Suppressor macrophage (primary cell): ENCODE results near the gene ABHD11.
"Not testable (repeated sequence)": the region's sequence is repeated elsewhere in the genome, so short reads cannot be mapped to it uniquely, and the experiment has no call there.

Experiments used
- DNase-seq, 4 experiments: peaks; one replicate each; pipeline ENCODE4 v3.0.0-alpha.2; 2020 to 2022
- total RNA-seq, 17 experiments: gene quantifications; one replicate each; lab custom pipeline; 2026; ENCODE audit warnings: mixed read lengths in 6 of 17, inconsistent platforms in 3 of 17; lab: John Stamatoyannopoulos, UW

The ABHD11 gene
- 3.1 to 14.7 (median 10.8) reads per million in 17 experiments for total RNA-seq

GRCh38 chr7:73738612-73739386 is at the start of gene ABHD11:
Gene ABHD11 (minus strand): TSS chr7:73738802. CDS start chr7:73738770, 32 bp downstream.
- DNase-seq = peak; percentile 95 to 99 (median 97)

DNA sequence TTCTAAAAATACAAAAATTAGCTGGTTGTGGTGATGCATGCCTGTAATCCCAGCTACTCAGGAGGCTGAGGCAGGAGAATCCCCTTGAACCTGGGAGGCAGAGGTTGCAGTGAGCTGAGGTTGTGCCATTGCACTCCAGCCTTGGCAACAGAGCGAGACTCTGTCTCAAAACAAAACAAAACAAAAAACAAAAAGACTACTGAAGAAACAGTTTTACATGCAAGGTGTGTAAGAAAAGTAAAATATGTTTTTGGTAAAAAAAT is 49.1 kb upstream of the ABHD11 start:
- DNase-seq = not testable (repeated sequence)

- DNase-seq = no peak
These were observed 48.0 kb upstream of the ABHD11 start for GRCh38 chr7:73786588-73786987.

DNA sequence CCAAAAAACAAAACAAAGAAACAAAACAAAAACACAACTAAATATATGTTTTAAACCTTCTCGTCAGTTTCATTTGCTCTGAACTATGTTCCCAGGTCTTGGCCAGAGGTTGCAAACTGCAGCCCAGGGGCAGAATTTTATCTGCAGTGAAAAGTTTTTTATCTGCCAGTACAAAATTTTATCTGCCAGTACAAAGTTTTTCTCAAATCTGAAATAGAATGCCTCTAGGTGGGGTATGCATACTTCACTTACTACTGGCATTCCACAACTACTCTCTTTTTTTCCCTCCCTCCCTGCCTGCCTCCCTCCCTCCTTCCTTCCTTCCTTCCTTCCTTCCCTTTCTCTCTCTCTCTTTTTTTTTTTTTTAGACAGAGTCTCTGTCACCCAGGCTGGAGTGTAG is 40.9 kb upstream of the ABHD11 start:
- DNase-seq = no peak

DNA sequence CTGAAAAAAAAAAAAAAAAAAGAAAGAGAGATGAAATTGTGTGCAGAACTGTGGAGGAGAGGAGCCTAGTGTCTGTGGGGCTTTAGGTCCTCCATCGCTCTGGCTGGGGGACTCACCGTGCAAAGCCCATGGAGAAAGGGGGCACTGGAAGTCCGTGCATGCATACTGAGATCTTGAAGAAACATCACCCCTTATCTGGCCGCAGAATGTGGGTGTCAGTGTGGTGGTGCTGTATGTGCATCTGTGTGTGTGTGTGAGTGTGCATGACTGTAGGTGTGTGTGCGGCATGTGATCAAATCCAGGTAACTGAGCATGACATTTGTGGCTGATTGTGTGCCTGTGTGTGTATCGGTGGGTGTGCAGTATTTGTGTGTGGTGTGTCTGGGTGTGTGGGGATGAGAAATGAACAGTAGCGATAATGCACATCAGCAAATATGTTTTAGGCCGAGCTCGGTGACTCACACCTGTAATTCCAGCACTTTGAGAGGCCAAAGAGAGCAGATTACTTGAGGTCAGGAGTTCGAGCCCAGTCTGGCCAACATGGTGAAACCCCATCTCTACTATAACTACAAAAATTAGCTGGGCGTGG is 40.3 kb upstream of the ABHD11 start:
- no peak for DNase-seq

- DNase-seq = no peak
These were observed 36.3 kb upstream of the ABHD11 start for GRCh38 chr7:73774923-73775322.

- DNase-seq = peak in 3 of 4 experiments; percentile 14 to 26 (median 18)
These were observed 35.3 kb upstream of the ABHD11 start for GRCh38 chr7:73773700-73774517.

- no peak for DNase-seq
These were observed 32.5 kb upstream of the ABHD11 start for GRCh38 chr7:73770860-73771670.

DNA sequence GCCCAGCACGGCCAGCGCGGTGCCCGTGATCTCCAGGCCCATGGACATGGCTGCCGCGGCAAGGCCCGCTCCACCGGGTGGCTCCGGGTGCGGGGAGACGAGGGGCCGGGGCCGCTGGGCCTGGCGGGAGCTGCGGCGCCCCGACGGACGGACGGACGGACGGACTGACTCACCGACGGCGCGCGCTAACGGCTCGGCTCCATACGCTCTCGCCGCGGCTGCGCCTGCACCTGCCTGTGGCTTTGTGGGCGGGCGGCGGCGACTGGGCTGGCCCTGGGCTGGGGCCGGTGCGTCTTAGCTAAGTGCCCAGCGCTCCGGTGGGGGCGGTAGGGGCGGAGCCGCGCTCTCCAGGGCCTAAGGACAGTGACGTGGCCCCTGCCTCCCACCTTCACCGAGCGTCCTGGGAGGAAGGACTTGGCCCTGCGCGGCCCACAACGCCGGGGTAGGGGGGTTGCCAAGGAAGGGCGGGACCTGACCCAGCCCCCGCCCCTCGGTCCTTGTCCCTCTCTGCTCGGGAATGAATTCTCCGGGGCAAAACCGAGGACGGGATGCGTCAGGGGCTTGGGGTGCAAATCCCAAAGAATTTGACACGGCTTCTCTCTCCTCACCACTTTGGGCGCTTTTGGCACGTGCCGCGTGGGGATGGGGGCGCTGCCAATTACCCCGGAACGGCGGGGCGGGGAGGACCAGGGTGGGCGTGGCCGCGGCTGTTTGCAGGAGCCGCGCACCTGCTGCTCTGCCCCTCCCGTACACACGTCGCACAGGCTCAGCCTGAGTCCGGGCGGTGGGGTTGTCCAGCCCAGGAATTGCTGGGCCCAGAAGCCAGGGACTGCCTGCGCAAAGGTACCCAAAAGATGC is 31.6 kb upstream of the ABHD11 start, which contains the start of gene CLDN3:
TSS of gene CLDN3 (minus strand) at position 269 of the 858 bp plus-strand sequence. CDS start at position 48, 221 bp downstream.
- DNase-seq = peak; percentile 46 to 74 (median 57)

GRCh38 chr7:73769481-73770001 is 30.9 kb upstream of the ABHD11 start:
- DNase-seq = no peak

DNA sequence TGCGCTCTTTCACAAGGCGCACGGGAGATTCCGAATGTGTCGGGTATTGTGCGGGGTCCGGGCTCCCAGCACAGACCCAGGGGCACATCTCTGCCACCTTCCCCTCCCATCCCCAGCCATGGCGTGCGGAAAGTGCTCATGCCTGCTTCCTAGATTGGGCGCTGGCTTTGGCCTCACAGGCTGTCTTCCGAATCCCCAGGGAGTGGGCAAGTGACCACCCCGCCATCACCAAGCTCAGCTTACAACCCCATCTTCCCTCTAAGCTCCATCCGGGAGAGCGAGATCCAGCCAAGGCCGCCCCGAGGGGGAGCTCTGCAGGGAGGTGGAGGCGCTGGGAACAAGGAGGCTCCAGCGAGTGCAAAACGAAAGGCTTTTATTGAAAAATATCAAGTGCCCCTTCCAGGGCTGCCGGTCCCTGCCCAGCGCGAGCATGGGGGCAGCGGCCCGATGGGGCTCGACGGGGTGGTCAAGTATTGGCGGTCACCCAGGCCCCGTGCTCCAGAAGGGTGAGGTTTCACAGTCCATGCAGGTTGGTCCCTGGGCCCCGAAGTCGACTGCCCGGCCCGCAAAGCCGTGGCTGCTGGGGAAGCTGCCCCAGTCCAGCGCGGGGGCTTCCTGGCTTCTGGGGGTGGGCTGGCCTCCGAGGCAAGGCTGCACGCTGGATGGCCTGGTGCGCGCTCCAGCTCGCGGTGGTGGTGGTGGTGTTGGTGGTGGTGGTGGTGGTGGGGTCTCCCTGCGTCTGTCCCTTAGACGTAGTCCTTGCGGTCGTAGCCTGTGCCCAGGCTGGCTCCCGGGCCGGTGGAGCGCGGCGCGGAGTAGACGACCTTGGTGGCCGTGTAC is 30.3 kb upstream of the ABHD11 start:
- no peak for DNase-seq

DNA sequence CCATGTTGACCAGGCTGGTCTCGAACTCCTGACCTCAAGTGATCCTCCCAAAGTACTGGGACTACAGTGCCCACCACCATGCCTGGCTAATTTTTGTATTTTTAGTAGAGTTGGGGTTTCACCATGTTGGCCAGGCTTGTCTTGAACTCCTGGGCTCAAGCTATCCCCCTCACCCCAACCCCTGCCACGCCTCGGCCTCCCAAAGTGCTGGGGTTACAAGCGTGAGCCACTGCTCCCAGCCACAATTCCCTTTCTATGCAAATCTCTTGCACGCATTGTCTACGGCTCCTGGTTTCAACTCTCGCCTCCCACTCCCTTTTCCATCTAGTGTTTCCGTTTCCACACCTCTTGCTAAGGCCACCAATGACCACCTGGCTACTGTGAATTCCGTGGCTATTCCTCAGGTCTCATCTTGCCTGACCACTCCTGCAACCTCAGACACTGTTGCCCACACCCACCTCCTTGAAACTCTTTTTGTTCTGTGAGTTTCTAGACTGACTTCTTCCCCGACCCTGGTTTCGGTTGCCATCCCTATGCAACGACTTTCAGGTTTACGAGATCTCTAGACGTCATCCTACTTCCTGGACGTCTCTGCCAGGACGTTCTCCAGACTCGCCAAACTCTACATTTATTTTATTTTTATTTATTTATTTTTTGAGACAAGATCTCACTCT is 28.1 kb upstream of the ABHD11 start:
- no peak for DNase-seq

DNA sequence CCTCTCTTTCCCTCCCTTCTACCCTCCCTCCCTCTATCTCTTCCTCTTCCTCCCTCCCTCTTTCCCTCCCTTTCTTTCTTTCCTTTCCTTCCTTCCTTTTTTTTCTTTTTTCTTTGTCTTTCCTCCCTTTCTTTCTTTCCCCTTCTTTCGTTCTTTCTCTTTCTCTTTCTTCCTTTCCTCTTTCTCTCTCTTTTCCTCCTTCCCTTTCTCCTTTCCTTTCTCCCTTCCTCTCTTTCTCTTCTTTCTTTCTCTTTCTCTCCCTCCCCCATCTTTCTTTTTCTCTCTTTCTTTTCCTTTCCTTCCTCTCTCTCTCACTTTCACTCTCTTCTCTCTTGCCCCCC is 24.0 kb upstream of the ABHD11 start:
- no peak for DNase-seq

GRCh38 chr7:73761854-73762658 is 23.5 kb upstream of the ABHD11 start:
- no peak for DNase-seq

- no peak for DNase-seq
These were observed 20.1 kb upstream of the ABHD11 start for GRCh38 chr7:73758581-73759138.

DNA sequence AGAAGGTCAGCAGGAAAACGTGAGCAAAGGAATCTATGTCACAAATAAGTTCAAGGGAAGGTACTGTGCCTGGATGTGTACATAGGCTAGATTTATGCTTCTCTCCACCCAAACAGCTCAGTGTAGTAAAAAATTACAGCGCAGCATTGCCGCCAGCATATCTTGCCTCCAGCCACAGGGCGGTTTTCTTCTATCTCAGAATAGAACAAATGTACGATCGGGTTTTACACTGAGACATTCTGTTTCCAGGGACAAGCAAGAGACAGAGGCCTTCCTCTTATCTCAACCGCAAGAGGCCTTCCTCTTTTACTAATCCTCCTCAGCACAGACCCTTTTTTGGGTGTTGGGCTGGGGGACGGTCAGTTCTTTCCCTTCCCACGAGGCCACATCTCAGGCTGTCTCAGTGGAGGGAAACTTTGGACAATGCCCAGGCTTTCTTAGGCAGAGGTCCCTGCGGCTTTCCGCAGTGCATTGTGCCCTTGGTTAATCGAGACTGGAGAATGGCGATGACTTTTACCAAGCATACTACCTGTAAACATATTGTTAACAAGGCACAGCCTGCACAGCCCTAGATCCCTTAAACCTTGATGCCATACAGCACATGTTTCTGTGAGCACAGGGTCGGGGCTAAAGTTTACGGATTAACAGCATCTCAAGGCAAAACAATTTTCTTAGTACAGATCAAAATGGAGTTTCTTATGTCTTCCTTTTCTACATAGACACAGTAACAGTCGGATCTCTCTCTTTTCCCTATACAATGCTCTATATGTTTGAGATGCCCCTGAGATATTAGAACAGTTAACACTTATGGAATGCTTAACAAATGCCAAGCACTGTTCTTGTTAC is 11.6 kb upstream of the ABHD11 start:
- DNase-seq = peak in 2 of 4 experiments; percentile 17 to 31

DNA sequence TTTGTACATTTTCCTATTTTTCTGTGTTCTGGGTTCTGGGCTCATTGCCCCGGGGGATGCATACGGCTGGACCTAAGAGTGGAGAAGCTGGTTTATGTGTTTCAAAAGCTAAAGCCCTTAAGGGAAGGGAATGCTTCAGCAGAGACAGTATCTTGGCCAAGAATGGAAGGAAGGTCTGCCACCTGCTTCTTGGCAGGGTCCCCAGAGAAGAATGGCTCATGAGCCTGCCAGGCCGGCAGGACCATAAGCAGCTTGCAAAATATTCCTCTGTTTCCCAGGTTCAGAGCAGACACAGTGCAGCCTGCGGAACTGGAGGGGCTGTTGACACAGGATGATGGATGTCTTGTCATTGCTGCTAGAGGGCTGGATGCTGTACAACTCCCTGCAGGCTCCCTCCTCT is 7.8 kb upstream of the ABHD11 start:
- no peak for DNase-seq
